ENCODE measurements around the gene C12orf75. TPM values are rescaled to one million over a fixed set of nuclear protein-coding genes. Genes with fewer than 3 reads are reported as not detected.

C12orf75 gene
- total and polyA plus RNA-seq, 2 of the 13 experiments (the other 11 are each of a cell fraction or from before 2014, with no cell fraction given) = 16.1 to 19.8 TPM

DNA sequence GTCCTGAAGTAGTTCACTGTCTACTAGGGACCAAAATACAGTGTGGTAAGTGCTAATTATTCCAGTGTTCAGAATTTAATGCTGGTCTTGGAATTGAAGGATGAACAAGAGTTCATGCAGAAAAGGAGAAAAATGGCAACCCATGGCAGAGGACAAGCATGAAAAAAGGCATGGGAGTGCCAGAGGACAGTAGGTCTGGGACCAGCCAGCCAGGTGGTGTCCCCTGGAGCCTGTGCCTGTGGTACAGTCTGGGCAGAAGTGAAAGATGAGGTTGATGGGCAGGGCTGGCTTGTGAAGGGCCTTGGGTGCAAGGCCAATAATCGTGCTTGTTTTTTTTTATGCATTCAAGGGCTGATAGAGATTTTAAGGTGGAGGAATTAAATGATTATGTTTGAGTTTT, 21.0 kb downstream of the C12orf75 start:
- H2AFZ ChIP-seq (ENCODE audit: low read length) = no peak overlapping the region
- H3K4me1 ChIP-seq (ENCODE audit: insufficient read depth, low read length) = peaks cover 13% of the 10 kb centered on the region
- H3K27me3 ChIP-seq (ENCODE audit: control insufficient read depth in 1 of 2, insufficient read depth in 2 of 2, low read length in 2 of 2) = no peaks in the 10 kb centered on the region
- DNase-seq (ENCODE audit: low spot score) (no peak), ATAC-seq (no peak), FAIRE-seq (no peak)
- H3K9ac ChIP-seq (ENCODE audit: insufficient read depth, low read depth, low read length) = no peak overlapping the region
- no peak overlapping the region for H3K27ac ChIP-seq (ENCODE audit: extremely low read length, insufficient read depth, low read length)
- no peaks in the 10 kb centered on the region for H3K79me2 ChIP-seq (ENCODE audit: insufficient read depth, low read length)
- in situ Hi-C loops (cut with HindIII; ENCODE audit: extremely low pct_ligation_motif_present, low pct_unique_long_range_greater_than_20kb) = no loop called here
- ChIA-PET CTCF (ENCODE audit: low intra/inter-chr PET ratio, low total read pairs) (no interaction called here), POLR2A (no interaction called here)
- no peak overlapping the region for H3K4me2 ChIP-seq (ENCODE audit: low read depth, low read length)
- H3K4me3 ChIP-seq (replicated peaks in 1 of 3; ENCODE audit: insufficient read depth in 1 of 3, low read depth in 2 of 3, low read length in 3 of 3) = no peak overlapping the region
- no TSS peak for BruUV-seq (replicated peaks)
- H3K36me3 ChIP-seq (replicated peaks in 1 of 2; ENCODE audit: control insufficient read depth in 1 of 2, insufficient read depth in 2 of 2, low read length in 2 of 2) = no peaks in the 10 kb centered on the region
- WGBS (ENCODE audit: low lambda C conversion rate) = 84% methylated on average over 1 of the region's 1 CpG
- H4K20me1 ChIP-seq (ENCODE audit: insufficient read depth, low read length) = no peaks in the 10 kb centered on the region
- no peaks in the 10 kb centered on the region for H3K9me3 ChIP-seq (ENCODE audit: low read length)
- intact Hi-C loops (cut with micrococcal nuclease; ENCODE audit: unreplicated experiment) = no loop called here
- TF ChIP-seq, protein P1, sequence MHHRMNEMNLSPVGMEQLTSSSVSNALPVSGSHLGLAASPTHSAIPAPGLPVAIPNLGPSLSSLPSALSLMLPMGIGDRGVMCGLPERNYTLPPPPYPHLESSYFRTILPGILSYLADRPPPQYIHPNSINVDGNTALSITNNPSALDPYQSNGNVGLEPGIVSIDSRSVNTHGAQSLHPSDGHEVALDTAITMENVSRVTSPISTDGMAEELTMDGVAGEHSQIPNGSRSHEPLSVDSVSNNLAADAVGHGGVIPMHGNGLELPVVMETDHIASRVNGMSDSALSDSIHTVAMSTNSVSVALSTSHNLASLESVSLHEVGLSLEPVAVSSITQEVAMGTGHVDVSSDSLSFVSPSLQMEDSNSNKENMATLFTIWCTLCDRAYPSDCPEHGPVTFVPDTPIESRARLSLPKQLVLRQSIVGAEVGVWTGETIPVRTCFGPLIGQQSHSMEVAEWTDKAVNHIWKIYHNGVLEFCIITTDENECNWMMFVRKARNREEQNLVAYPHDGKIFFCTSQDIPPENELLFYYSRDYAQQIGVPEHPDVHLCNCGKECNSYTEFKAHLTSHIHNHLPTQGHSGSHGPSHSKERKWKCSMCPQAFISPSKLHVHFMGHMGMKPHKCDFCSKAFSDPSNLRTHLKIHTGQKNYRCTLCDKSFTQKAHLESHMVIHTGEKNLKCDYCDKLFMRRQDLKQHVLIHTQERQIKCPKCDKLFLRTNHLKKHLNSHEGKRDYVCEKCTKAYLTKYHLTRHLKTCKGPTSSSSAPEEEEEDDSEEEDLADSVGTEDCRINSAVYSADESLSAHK (CRISPR knock-in tag; IDR thresholded peaks at IDR 0.05; ENCODE audit: borderline replicate concordance) = no peak
- TF ChIP-seq ZNF557 (CRISPR knock-in tag; IDR thresholded peaks at IDR 0.05) = no peak
- no peak for TF ChIP-seq ADNP (CRISPR knock-in tag; IDR thresholded peaks at IDR 0.05)
- TF ChIP-seq, protein P2, sequence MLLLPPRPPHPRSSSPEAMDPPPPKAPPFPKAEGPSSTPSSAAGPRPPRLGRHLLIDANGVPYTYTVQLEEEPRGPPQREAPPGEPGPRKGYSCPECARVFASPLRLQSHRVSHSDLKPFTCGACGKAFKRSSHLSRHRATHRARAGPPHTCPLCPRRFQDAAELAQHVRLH (CRISPR knock-in tag; IDR thresholded peaks at IDR 0.05; ENCODE audit: borderline replicate concordance, low read depth) = no peak
- no peak for TF ChIP-seq ZFY (CRISPR knock-in tag; IDR thresholded peaks at IDR 0.05)
- TF ChIP-seq RAD51 (IDR thresholded peaks at IDR 0.05; ENCODE audit: borderline replicate concordance) = no peak
- TF ChIP-seq, protein P3, sequence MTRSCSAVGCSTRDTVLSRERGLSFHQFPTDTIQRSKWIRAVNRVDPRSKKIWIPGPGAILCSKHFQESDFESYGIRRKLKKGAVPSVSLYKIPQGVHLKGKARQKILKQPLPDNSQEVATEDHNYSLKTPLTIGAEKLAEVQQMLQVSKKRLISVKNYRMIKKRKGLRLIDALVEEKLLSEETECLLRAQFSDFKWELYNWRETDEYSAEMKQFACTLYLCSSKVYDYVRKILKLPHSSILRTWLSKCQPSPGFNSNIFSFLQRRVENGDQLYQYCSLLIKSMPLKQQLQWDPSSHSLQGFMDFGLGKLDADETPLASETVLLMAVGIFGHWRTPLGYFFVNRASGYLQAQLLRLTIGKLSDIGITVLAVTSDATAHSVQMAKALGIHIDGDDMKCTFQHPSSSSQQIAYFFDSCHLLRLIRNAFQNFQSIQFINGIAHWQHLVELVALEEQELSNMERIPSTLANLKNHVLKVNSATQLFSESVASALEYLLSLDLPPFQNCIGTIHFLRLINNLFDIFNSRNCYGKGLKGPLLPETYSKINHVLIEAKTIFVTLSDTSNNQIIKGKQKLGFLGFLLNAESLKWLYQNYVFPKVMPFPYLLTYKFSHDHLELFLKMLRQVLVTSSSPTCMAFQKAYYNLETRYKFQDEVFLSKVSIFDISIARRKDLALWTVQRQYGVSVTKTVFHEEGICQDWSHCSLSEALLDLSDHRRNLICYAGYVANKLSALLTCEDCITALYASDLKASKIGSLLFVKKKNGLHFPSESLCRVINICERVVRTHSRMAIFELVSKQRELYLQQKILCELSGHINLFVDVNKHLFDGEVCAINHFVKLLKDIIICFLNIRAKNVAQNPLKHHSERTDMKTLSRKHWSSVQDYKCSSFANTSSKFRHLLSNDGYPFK (CRISPR knock-in tag; IDR thresholded peaks at IDR 0.05; ENCODE audit: borderline replicate concordance) = no peak
- no peak for TF ChIP-seq WIZ (CRISPR knock-in tag; IDR thresholded peaks at IDR 0.05)
- TF ChIP-seq ZNF619 (CRISPR knock-in tag; IDR thresholded peaks at IDR 0.05) = no peak
- no peak for TF ChIP-seq NCOR1 (IDR thresholded peaks at IDR 0.05; ENCODE audit: borderline replicate concordance, low read length)
- TF ChIP-seq NRL (CRISPR knock-in tag; IDR thresholded peaks at IDR 0.05; ENCODE audit: borderline replicate concordance) = no peak
- no peak for TF ChIP-seq ZMYM2 (CRISPR knock-in tag; IDR thresholded peaks at IDR 0.05)
- no peak for TF ChIP-seq CREB1 (IDR thresholded peaks at IDR 0.05)
- no peak for TF ChIP-seq CREB1 (CRISPR knock-in tag; IDR thresholded peaks at IDR 0.05)
- no peak for TF ChIP-seq ZSCAN31 (CRISPR knock-in tag; IDR thresholded peaks at IDR 0.05; ENCODE audit: low read depth)
- TF ChIP-seq, protein P4, sequence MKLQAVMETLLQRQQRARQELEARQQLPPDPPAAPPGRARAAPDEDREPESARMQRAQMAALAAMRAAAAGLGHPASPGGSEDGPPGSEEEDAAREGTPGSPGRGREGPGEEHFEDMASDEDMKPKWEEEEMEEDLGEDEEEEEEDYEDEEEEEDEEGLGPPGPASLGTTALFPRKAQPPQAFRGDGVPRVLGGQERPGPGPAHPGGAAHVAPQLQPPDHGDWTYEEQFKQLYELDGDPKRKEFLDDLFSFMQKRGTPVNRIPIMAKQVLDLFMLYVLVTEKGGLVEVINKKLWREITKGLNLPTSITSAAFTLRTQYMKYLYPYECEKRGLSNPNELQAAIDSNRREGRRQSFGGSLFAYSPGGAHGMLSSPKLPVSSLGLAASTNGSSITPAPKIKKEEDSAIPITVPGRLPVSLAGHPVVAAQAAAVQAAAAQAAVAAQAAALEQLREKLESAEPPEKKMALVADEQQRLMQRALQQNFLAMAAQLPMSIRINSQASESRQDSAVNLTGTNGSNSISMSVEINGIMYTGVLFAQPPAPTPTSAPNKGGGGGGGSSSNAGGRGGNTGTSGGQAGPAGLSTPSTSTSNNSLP (IDR thresholded peaks at IDR 0.05; ENCODE audit: low read depth, low read length) = no peak
- TF ChIP-seq ZNF337 (CRISPR knock-in tag; IDR thresholded peaks at IDR 0.05; ENCODE audit: borderline replicate concordance, low read depth) = no peak
- no peak for TF ChIP-seq ARID2 (CRISPR knock-in tag; IDR thresholded peaks at IDR 0.05; ENCODE audit: borderline replicate concordance)
- TF ChIP-seq ONECUT2 (CRISPR knock-in tag; IDR thresholded peaks at IDR 0.05) = no peak

Measured in HepG2 (cell line).